ENCODE results near the gene ANKRD13D. TPM values are rescaled to one million over a fixed set of nuclear protein-coding genes. Genes with fewer than 3 reads are reported as not detected.

The ANKRD13D gene
- total RNA-seq, 1 donor from 2014 or later, result 40.8 TPM

DNA sequence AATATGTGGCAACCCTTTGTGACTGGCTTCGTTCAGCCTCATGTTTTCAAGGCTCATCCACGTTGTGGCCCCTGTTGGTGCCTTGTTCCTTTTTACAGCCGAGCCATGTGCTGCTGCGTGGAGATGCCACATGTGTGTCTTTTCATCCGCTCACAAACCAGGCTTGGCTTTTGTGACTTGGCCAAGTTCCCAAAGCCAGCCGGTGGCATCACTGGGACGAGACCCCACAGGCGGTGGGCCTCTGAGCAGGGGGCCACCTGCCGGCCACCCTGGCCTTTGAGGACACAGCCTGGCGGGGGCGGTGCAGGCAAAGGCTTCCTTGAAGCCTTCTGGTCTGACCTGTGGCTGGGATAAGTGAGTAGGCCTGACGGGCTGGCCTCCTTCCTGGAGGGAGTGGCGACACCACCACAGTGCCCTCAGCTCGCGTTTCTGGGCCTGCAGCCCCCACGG, 12.3 kb upstream of the ANKRD13D start:
- Histone ChIP-seq H3K27ac (ENCODE audit: low read depth, low read length) (no peak overlapping the region), H3K4me2 (ENCODE audit: low read length) (peak overlapping the region; percentile 62), H3K4me3 (ENCODE audit: insufficient read depth, low read depth, low read length) (no peak overlapping the region), H3K4me1 (ENCODE audit: insufficient read depth, low read length) (peaks cover 9% of the 10 kb centered on the region), H2AFZ (ENCODE audit: low read depth, low read length) (no peak overlapping the region), H4K20me1 (ENCODE audit: insufficient read depth, low read length) (peaks cover 15% of the 10 kb centered on the region), H3K27me3 (ENCODE audit: insufficient read depth, low read length) (no peaks in the 10 kb centered on the region), H3K79me2 (ENCODE audit: insufficient read depth, low read length) (peaks cover 59% of the 10 kb centered on the region), H3K9me3 (ENCODE audit: insufficient read depth, low read depth, low read length) (no peaks in the 10 kb centered on the region), H3K9ac (ENCODE audit: low read length) (peak overlapping the region; percentile 18), H3K36me3 (ENCODE audit: insufficient read depth, low read length) (no peaks in the 10 kb centered on the region)
- TF ChIP-seq EZH2 (IDR thresholded peaks at IDR 0.05; ENCODE audit: insufficient read depth, low read length), result no peak
- TF ChIP-seq, protein P1, sequence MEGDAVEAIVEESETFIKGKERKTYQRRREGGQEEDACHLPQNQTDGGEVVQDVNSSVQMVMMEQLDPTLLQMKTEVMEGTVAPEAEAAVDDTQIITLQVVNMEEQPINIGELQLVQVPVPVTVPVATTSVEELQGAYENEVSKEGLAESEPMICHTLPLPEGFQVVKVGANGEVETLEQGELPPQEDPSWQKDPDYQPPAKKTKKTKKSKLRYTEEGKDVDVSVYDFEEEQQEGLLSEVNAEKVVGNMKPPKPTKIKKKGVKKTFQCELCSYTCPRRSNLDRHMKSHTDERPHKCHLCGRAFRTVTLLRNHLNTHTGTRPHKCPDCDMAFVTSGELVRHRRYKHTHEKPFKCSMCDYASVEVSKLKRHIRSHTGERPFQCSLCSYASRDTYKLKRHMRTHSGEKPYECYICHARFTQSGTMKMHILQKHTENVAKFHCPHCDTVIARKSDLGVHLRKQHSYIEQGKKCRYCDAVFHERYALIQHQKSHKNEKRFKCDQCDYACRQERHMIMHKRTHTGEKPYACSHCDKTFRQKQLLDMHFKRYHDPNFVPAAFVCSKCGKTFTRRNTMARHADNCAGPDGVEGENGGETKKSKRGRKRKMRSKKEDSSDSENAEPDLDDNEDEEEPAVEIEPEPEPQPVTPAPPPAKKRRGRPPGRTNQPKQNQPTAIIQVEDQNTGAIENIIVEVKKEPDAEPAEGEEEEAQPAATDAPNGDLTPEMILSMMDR (IDR thresholded peaks at IDR 0.05; ENCODE audit: insufficient read depth, low read depth, low read length), result peak; percentile 9
- peaks cover under 1% of the 10 kb centered on the region for H3K4me1 Mint-ChIP-seq (ENCODE audit: low read depth, unreplicated experiment)
- H3K9me3 Mint-ChIP-seq (ENCODE audit: unreplicated experiment), result no peaks in the 10 kb centered on the region
- H3K36me3 Mint-ChIP-seq (ENCODE audit: low read depth, unreplicated experiment), result no peaks in the 10 kb centered on the region
- FAIRE-seq (no peak), DNase-seq (ENCODE audit: low read depth) (no peak)
- no peaks in the 10 kb centered on the region for H3K27me3 Mint-ChIP-seq (ENCODE audit: low read depth, unreplicated experiment)
- no peak overlapping the region for H3K4me3 Mint-ChIP-seq (ENCODE audit: unreplicated experiment)
- H3K27ac Mint-ChIP-seq (ENCODE audit: unreplicated experiment), result no peak overlapping the region

DNA sequence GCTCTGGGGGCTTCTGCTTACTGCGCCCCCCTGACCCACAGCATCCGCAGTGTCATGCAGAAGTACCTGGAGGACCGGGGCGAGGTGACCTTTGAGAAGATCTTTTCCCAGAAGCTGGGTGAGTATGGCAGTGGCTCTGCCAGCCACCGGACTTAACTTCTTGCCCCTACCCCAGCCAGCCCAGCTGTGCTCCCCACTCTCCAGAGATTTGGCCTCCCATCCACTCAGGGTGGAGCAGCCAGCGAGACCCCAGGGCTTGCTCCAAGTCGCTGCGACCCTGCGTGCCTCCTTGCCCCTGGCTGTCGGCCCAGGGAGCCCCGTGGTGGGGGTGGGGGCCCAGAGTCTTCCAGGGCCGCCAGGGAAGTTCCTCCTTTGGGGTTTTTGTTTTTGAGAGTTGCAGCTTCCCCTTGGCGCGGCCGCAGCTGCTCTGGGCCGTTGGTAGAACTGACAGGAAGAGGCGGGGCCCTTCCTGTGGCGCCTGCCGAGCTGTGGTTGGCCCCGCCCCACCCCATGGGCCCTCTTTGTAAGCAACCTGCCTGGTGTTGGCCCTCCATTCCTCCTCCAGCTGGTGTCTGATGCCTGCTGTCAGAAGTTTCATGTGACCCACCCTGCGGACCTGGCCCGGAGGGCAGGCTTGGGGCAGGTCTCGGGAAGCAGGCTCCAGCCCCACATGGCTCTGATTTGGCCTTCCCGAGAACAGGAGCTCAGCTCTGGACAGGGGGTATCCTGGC, 11.7 kb upstream of the ANKRD13D start:
- TF ChIP-seq, protein P1 (IDR thresholded peaks at IDR 0.05; ENCODE audit: insufficient read depth, low read depth, low read length), result no peak
- TF ChIP-seq EZH2 (IDR thresholded peaks at IDR 0.05; ENCODE audit: insufficient read depth, low read length), result no peak
- Mint-ChIP-seq H3K27ac (ENCODE audit: unreplicated experiment) (no peak overlapping the region), H3K27me3 (ENCODE audit: low read depth, unreplicated experiment) (no peaks in the 10 kb centered on the region), H3K9me3 (ENCODE audit: unreplicated experiment) (no peaks in the 10 kb centered on the region), H3K4me1 (ENCODE audit: low read depth, unreplicated experiment) (no peaks in the 10 kb centered on the region), H3K36me3 (ENCODE audit: low read depth, unreplicated experiment) (peaks cover under 1% of the 10 kb centered on the region), H3K4me3 (ENCODE audit: unreplicated experiment) (no peak overlapping the region)
- H2AFZ ChIP-seq (ENCODE audit: low read depth, low read length), result peak overlapping the region; percentile 40
- H3K9me3 ChIP-seq (ENCODE audit: insufficient read depth, low read depth, low read length), result no peaks in the 10 kb centered on the region
- peaks cover 9% of the 10 kb centered on the region for H3K4me1 ChIP-seq (ENCODE audit: insufficient read depth, low read length)
- peaks cover 53% of the 10 kb centered on the region for H3K79me2 ChIP-seq (ENCODE audit: insufficient read depth, low read length)
- peaks cover 9% of the 10 kb centered on the region for H4K20me1 ChIP-seq (ENCODE audit: insufficient read depth, low read length)
- no peak for DNase-seq (ENCODE audit: low read depth)
- H3K27me3 ChIP-seq (ENCODE audit: insufficient read depth, low read length), result no peaks in the 10 kb centered on the region
- no peak overlapping the region for H3K4me3 ChIP-seq (ENCODE audit: insufficient read depth, low read depth, low read length)
- H3K4me2 ChIP-seq (ENCODE audit: low read length), result peak overlapping the region; percentile 62
- FAIRE-seq, result no peak
- H3K9ac ChIP-seq (ENCODE audit: low read length), result peak overlapping the region; percentile 18
- peaks cover 1% of the 10 kb centered on the region for H3K36me3 ChIP-seq (ENCODE audit: insufficient read depth, low read length)
- no peak overlapping the region for H3K27ac ChIP-seq (ENCODE audit: low read depth, low read length)

Measured in astrocyte (in vitro differentiated cells and primary cell).